Liver (tissue), 9 donors: ENCODE measurements around the gene PHKG2. TPM values are rescaled to one million over a fixed set of nuclear protein-coding genes. Genes with fewer than 3 reads are reported as not detected.

Experiments used
- DNase-seq: peaks from one replicate; pipeline ENCODE4 v3.0.0-alpha.2; 2017; ENCODE audit warnings: low spot score
- H3K27ac ChIP-seq, 2 donors: one replicate each; pipeline ENCODE4 v1.7.0; 2013; ENCODE audit warnings: inconsistent platforms in 2 of 2, low read length in 2 of 2, control low read depth in 1 of 2, low read depth in 1 of 2, mild to moderate bottlenecking in 1 of 2
- H3K27me3 ChIP-seq, 4 donors: one replicate each; pipeline versions ENCODE4 v1.6.1 to v1.7.0; 2013; ENCODE audit warnings: low read length in 3 of 4, inconsistent platforms in 1 of 4, mild to moderate bottlenecking in 1 of 4, moderate library complexity in 1 of 4; ENCODE audit not compliant: control insufficient read depth in 4 of 4, insufficient read depth in 4 of 4
- H3K36me3 ChIP-seq, 4 donors: one replicate each; pipeline versions ENCODE4 v1.6.1 to v1.7.0; 2013; ENCODE audit warnings: low read length in 3 of 4, mild to moderate bottlenecking in 3 of 4, low read depth in 1 of 4, moderate library complexity in 1 of 4; ENCODE audit not compliant: control insufficient read depth in 4 of 4, insufficient read depth in 3 of 4
- H3K4me1 ChIP-seq, 4 donors: one replicate each; pipeline versions ENCODE4 v1.6.1 to v1.7.0; 2013; ENCODE audit warnings: low read length in 3 of 4, mild to moderate bottlenecking in 3 of 4, moderate library complexity in 1 of 4; ENCODE audit not compliant: control insufficient read depth in 4 of 4, insufficient read depth in 4 of 4
- H3K4me3 ChIP-seq, 3 donors: one replicate each; pipeline versions ENCODE4 v1.6.1 to v1.7.0; 2013; ENCODE audit warnings: low read length in 3 of 3, control low read depth in 1 of 3, low read depth in 1 of 3, mild to moderate bottlenecking in 1 of 3
- H3K9ac ChIP-seq, 2 donors: one replicate each; pipeline ENCODE4 v1.7.0; 2013; ENCODE audit warnings: low read length in 2 of 2, mild to moderate bottlenecking in 2 of 2, moderate library complexity in 2 of 2, control low read depth in 1 of 2, low read depth in 1 of 2
- H3K9me3 ChIP-seq, 4 donors: one replicate each; pipeline versions ENCODE4 v1.6.1 to v1.7.0; 2013; ENCODE audit warnings: low read length in 3 of 4; ENCODE audit not compliant: control insufficient read depth in 4 of 4
- CTCF ChIP-seq: fragments of 150-350 bp; IDR thresholded peaks from 2 replicates; pipeline ENCODE4 v1.5.1; 2017; ENCODE audit warnings: improper control_type of control experiment, low read depth, low read length; ENCODE audit not compliant: missing input control
- EGR1 ChIP-seq, 2 donors: IDR thresholded peaks; 2 replicates each; pipeline ENCODE4 v1.6.1; 2016 to 2018; ENCODE audit warnings: antibody characterized with exemption in 2 of 2, low read depth in 2 of 2
- FOXA1 ChIP-seq: IDR thresholded peaks from 2 replicates; pipeline ENCODE4 v1.6.1; 2016; ENCODE audit warnings: antibody characterized with exemption
- HNF4A ChIP-seq, 2 donors: conservative IDR thresholded peaks; 2 replicates each; pipeline ENCODE4 v1.6.1; 2016; ENCODE audit warnings: antibody characterized with exemption in 2 of 2, mild to moderate bottlenecking in 2 of 2
- HNF4G ChIP-seq: IDR thresholded peaks from 2 replicates; pipeline ENCODE4 v1.6.1; 2016; ENCODE audit warnings: antibody characterized with exemption
- JUND ChIP-seq, 2 donors: IDR thresholded peaks; 2 replicates each; pipeline ENCODE4 v1.6.1; 2016; ENCODE audit warnings: antibody characterized with exemption in 2 of 2
- NR2F2 ChIP-seq: IDR thresholded peaks from 2 replicates; pipeline ENCODE4 v1.6.1; 2016; ENCODE audit warnings: antibody characterized with exemption
- RAD21 ChIP-seq, 2 donors: IDR thresholded peaks; 2 replicates each; pipeline ENCODE4 v1.6.1; 2016; ENCODE audit warnings: antibody characterized with exemption in 2 of 2, mild to moderate bottlenecking in 2 of 2
- REST ChIP-seq: IDR thresholded peaks from 2 replicates; pipeline ENCODE4 v1.6.1; 2016; ENCODE audit warnings: antibody characterized with exemption, mild to moderate bottlenecking
- SP1 ChIP-seq: IDR thresholded peaks from 2 replicates; pipeline ENCODE4 v1.6.1; 2018; ENCODE audit warnings: antibody characterized with exemption, mild to moderate bottlenecking
- TAF1 ChIP-seq: conservative IDR thresholded peaks from 2 replicates; pipeline ENCODE4 v1.6.1; 2016; ENCODE audit warnings: antibody characterized with exemption, mild to moderate bottlenecking
- YY1 ChIP-seq: IDR thresholded peaks from 2 replicates; pipeline ENCODE4 v1.6.1; 2016; ENCODE audit warnings: antibody characterized with exemption, mild to moderate bottlenecking
- ZBTB33 ChIP-seq: IDR thresholded peaks from 2 replicates; pipeline ENCODE4 v1.6.1; 2016; ENCODE audit warnings: antibody characterized with exemption
- WGBS: extraction: QIAGEN DNeasy Blood & Tissue Kit; methylation state at CpG from one replicate; pipeline ENCODE4 v1.1.7; 2013; 5-methylcytosine and 5-hydroxymethylcytosine counted together
- polyA plus RNA-seq, 2 donors: library from polyadenylated mRNA; stranded (reverse) in 1 of 2; unstranded in 1 of 2; fragments of 200-250 nt in 1 of 2; fragments of >200 nt in 1 of 2; fragmentation: Nextera tagmentation in 1 of 2; extraction: Ambion mirVana in 1 of 2; gene quantifications; one replicate each; pipeline versions ENCODE4 v1.2.1 to v1.2.3, GENCODE V29; 2013 to 2015
- total RNA-seq, 2 donors: library from RNA; depleted of rRNA; stranded (reverse); fragments of >200 nt; gene quantifications; one replicate each; pipeline ENCODE4 v1.2.3, GENCODE V29; 2014
- TF ChIP-seq, protein P1 (sequence below): IDR thresholded peaks from 2 replicates; pipeline ENCODE4 v1.6.1; 2016; ENCODE audit warnings: antibody characterized with exemption
- TF ChIP-seq, protein P2 (sequence below): IDR thresholded peaks from 2 replicates; pipeline ENCODE4 v1.6.1; 2016; ENCODE audit warnings: antibody characterized with exemption
- donor health status: healthy.
- donor health status: healthy.
- donor health status: healthy.
- donor health status: healthy.
- donor health status: healthy.

The PHKG2 gene
- total and polyA plus RNA-seq, 4 donors: 9.2 to 21.2 (median 17.9) TPM

GRCh38 chr16:30777591-30778297 is 29.5 kb downstream of the PHKG2 start:
- H3K27ac ChIP-seq: no peak overlapping the region
- no peak overlapping the region for H3K4me3 ChIP-seq
- peaks cover 2 to 14% (median 7%) of the 10 kb centered on the region in 4 donors for H3K4me1 ChIP-seq
- peaks cover 2 to 24% (median 8%) of the 10 kb centered on the region in 4 donors for H3K36me3 ChIP-seq
- TF ChIP-seq FOXA1 (no peak), JUND (IDR thresholded peaks at IDR 0.05) (no peak), NR2F2 (no peak), REST (no peak), RAD21 (IDR thresholded peaks at IDR 0.05) (no peak), ZBTB33 (no peak), SP1 (no peak), HNF4G (no peak)
- TF ChIP-seq, protein P1, sequence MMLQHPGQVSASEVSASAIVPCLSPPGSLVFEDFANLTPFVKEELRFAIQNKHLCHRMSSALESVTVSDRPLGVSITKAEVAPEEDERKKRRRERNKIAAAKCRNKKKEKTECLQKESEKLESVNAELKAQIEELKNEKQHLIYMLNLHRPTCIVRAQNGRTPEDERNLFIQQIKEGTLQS: no peak
- WGBS: 93% methylated on average over 7 of the region's 7 CpGs
- DNase-seq: no peak
- H3K9me3 ChIP-seq: no peaks in the 10 kb centered on the region
- H3K9ac ChIP-seq: no peak overlapping the region
- no peaks in the 10 kb centered on the region for H3K27me3 ChIP-seq

GRCh38 chr16:30778549-30779244 is 30.5 kb downstream of the PHKG2 start:
- DNase-seq: no peak
- Histone ChIP-seq H3K4me1 (peaks cover 2 to 14% (median 7%) of the 10 kb centered on the region in 4 donors), H3K9me3 (no peaks in the 10 kb centered on the region), H3K36me3 (peaks cover 3 to 22% (median 4%) of the 10 kb centered on the region in 4 donors), H3K9ac (no peak overlapping the region), H3K27me3 (no peaks in the 10 kb centered on the region), H3K27ac (no peak overlapping the region), H3K4me3 (no peak overlapping the region)
- 91% methylated on average over 14 of the region's 14 CpGs for WGBS
- TF ChIP-seq FOXA1: no peak
- TF ChIP-seq SP1: no peak
- TF ChIP-seq HNF4A (conservative IDR thresholded peaks at IDR 0.05): no peak
- no peak for TF ChIP-seq JUND (IDR thresholded peaks at IDR 0.05)
- TF ChIP-seq TAF1: no peak
- no peak for TF ChIP-seq YY1
- TF ChIP-seq CTCF: no peak
- no peak for TF ChIP-seq EGR1 (IDR thresholded peaks at IDR 0.05; ENCODE audit: low read depth in 2 of 2)
- no peak for TF ChIP-seq ZBTB33
- TF ChIP-seq, protein P1: no peak
- TF ChIP-seq REST: no peak
- no peak for TF ChIP-seq RAD21 (IDR thresholded peaks at IDR 0.05)
- TF ChIP-seq, protein P2, sequence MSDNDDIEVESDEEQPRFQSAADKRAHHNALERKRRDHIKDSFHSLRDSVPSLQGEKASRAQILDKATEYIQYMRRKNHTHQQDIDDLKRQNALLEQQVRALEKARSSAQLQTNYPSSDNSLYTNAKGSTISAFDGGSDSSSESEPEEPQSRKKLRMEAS: no peak
